ENCODE measurements around the gene CXADR.

CXADR gene

DNA sequence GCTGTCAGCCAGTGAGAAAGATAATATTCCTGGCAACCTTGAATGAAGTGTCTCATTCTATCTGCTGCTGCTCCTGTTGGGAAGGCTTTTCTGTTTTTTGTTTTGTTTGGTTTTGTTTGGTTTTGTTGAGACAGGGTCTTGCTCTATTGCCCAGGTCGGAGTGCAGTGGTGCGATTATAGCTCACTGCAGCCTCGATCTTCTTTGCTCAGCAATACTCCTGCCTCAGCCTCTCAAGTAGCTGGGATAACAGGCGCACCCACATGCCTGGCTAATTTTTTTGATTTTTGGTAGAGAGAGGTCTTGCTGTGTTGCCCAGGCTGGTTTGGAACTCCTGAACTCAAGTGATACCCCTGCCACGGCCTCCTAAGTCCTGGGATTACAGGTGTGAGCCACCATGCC, 62.2 kb downstream of the CXADR start:
- TF ChIP-seq, protein P1, sequence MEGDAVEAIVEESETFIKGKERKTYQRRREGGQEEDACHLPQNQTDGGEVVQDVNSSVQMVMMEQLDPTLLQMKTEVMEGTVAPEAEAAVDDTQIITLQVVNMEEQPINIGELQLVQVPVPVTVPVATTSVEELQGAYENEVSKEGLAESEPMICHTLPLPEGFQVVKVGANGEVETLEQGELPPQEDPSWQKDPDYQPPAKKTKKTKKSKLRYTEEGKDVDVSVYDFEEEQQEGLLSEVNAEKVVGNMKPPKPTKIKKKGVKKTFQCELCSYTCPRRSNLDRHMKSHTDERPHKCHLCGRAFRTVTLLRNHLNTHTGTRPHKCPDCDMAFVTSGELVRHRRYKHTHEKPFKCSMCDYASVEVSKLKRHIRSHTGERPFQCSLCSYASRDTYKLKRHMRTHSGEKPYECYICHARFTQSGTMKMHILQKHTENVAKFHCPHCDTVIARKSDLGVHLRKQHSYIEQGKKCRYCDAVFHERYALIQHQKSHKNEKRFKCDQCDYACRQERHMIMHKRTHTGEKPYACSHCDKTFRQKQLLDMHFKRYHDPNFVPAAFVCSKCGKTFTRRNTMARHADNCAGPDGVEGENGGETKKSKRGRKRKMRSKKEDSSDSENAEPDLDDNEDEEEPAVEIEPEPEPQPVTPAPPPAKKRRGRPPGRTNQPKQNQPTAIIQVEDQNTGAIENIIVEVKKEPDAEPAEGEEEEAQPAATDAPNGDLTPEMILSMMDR (conservative IDR thresholded peaks at IDR 0.05; ENCODE audit: control insufficient read depth, insufficient read depth, low read depth, low read length) = no peak
- DNase-seq (ENCODE audit: low read depth) = no peak
- H3K4me3 ChIP-seq (ENCODE audit: control insufficient read depth, low read depth, low read length) = no peak overlapping the region

DNA sequence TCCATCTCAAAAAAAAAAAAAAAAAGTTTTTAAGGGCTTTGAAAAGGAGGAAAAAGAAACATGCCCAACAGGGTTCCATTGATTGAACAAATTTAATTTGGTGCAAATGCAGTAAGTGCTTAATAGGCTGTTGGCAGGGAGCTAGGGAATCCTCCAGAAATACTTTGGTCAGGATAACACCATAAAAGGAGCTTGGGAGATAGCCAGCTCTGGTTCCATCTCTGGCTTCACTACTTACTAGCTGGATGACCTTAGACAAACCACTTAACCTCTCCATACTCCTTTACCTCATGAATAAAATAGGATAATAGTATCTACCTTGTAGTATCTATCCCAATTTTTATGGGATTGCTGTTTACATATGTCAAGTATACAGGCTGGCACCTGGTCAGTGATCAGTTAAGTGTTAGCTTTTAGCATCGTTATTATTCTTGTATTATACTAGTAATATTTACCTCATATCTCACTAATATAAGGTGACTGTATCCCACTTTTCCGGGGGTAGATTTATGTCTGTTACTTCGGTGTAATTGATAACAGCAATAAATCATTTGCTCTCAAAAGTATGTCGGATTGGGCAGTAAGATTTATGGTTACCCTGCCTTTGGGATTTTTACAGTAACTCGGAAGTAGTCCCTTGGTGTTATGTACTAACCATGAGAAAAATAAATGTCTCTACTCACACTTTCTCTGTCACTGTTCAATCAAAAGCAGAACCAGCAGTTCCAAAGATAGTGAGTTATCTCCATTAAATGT, 63.4 kb downstream of the CXADR start:
- TF ChIP-seq, protein P1 (conservative IDR thresholded peaks at IDR 0.05; ENCODE audit: control insufficient read depth, insufficient read depth, low read depth, low read length) = no peak
- H3K4me3 ChIP-seq (ENCODE audit: control insufficient read depth, low read depth, low read length) = no peak overlapping the region
- DNase-seq (ENCODE audit: low read depth) = no peak

GRCh38 chr21:17577701-17578100, 64.9 kb downstream of the CXADR start:
- H3K4me3 ChIP-seq (ENCODE audit: control insufficient read depth, low read depth, low read length) = no peak overlapping the region
- no peak for DNase-seq (ENCODE audit: low read depth)
- TF ChIP-seq, protein P1 (conservative IDR thresholded peaks at IDR 0.05; ENCODE audit: control insufficient read depth, insufficient read depth, low read depth, low read length) = no peak

- H3K4me3 ChIP-seq (ENCODE audit: control insufficient read depth, low read depth, low read length) = no peak overlapping the region
- TF ChIP-seq, protein P1 (conservative IDR thresholded peaks at IDR 0.05; ENCODE audit: control insufficient read depth, insufficient read depth, low read depth, low read length) = no peak
- DNase-seq (ENCODE audit: low read depth) = no peak
These were observed 65.3 kb downstream of the CXADR start for GRCh38 chr21:17578162-17578561.

DNA sequence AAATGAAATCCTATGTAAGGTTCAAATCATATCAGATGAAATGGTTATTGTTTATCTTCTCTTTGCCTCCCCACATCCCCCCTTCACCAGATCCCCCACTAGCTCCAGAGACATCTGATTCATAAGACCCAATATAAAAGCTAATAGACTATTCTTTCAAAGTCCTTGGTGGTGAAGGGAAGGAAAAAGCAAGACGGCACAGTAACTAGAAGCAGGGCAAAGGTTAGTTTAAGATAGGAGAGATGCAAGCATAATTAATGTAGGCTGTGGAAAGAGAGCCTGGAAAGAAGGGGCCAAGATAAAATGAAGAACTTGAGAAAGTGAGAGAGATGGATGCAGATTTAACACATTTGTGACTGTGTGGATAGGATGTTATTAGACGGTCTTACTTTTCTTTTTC, 66.0 kb downstream of the CXADR start:
- TF ChIP-seq, protein P1 (conservative IDR thresholded peaks at IDR 0.05; ENCODE audit: control insufficient read depth, insufficient read depth, low read depth, low read length) = no peak
- no peak for DNase-seq (ENCODE audit: low read depth)
- H3K4me3 ChIP-seq (ENCODE audit: control insufficient read depth, low read depth, low read length) = no peak overlapping the region

GRCh38 chr21:17580319-17580718, 67.5 kb downstream of the CXADR start:
- no peak for DNase-seq (ENCODE audit: low read depth)

More at GRCh38 chr21:17580319-17580718, 67.5 kb downstream of the CXADR start:
- TF ChIP-seq, protein P1 (conservative IDR thresholded peaks at IDR 0.05; ENCODE audit: control insufficient read depth, insufficient read depth, low read depth, low read length) = no peak
- H3K4me3 ChIP-seq (ENCODE audit: control insufficient read depth, low read depth, low read length) = no peak overlapping the region

All from fibroblast of mammary gland (primary cell).